ENCODE measurements around the gene ZC3H12D.

Gene ZC3H12D

GRCh38 chr6:149438855-149439254 is 46.0 kb downstream of the ZC3H12D start:
- TF ChIP-seq POLR2AphosphoS5 (IDR thresholded peaks at IDR 0.05; ENCODE audit: low read depth, low read length) (no peak), SIN3A (IDR thresholded peaks at IDR 0.05; ENCODE audit: borderline replicate concordance, insufficient read depth, low read length) (no peak), REST (IDR thresholded peaks at IDR 0.05; ENCODE audit: insufficient read depth in 1 of 2, low read depth in 2 of 2, low read length in 2 of 2) (no peak), TAF1 (IDR thresholded peaks at IDR 0.05; ENCODE audit: borderline replicate concordance, insufficient read depth, low read length) (no peak), FOXP2 (optimal IDR thresholded peaks at IDR 0.05; ENCODE audit: borderline replicate concordance, extremely low read depth, extremely low read length, insufficient read depth) (no peak)

GRCh38 chr6:149437212-149437611 is 47.6 kb downstream of the ZC3H12D start:
- TF ChIP-seq SIN3A (IDR thresholded peaks at IDR 0.05; ENCODE audit: borderline replicate concordance, insufficient read depth, low read length) (no peak), REST (IDR thresholded peaks at IDR 0.05; ENCODE audit: insufficient read depth in 1 of 2, low read depth in 2 of 2, low read length in 2 of 2) (no peak), POLR2AphosphoS5 (IDR thresholded peaks at IDR 0.05; ENCODE audit: low read depth, low read length) (no peak), TAF1 (IDR thresholded peaks at IDR 0.05; ENCODE audit: borderline replicate concordance, insufficient read depth, low read length) (no peak), FOXP2 (optimal IDR thresholded peaks at IDR 0.05; ENCODE audit: borderline replicate concordance, extremely low read depth, extremely low read length, insufficient read depth) (no peak)

GRCh38 chr6:149436647-149437046 is 48.2 kb downstream of the ZC3H12D start:
- TF ChIP-seq FOXP2 (optimal IDR thresholded peaks at IDR 0.05; ENCODE audit: borderline replicate concordance, extremely low read depth, extremely low read length, insufficient read depth) (no peak), TAF1 (IDR thresholded peaks at IDR 0.05; ENCODE audit: borderline replicate concordance, insufficient read depth, low read length) (no peak), POLR2AphosphoS5 (IDR thresholded peaks at IDR 0.05; ENCODE audit: low read depth, low read length) (no peak), REST (IDR thresholded peaks at IDR 0.05; ENCODE audit: insufficient read depth in 1 of 2, low read depth in 2 of 2, low read length in 2 of 2) (no peak), SIN3A (IDR thresholded peaks at IDR 0.05; ENCODE audit: borderline replicate concordance, insufficient read depth, low read length) (no peak)

- TF ChIP-seq TAF1 (IDR thresholded peaks at IDR 0.05; ENCODE audit: borderline replicate concordance, insufficient read depth, low read length) (no peak), FOXP2 (optimal IDR thresholded peaks at IDR 0.05; ENCODE audit: borderline replicate concordance, extremely low read depth, extremely low read length, insufficient read depth) (no peak), REST (IDR thresholded peaks at IDR 0.05; ENCODE audit: insufficient read depth in 1 of 2, low read depth in 2 of 2, low read length in 2 of 2) (no peak), POLR2AphosphoS5 (IDR thresholded peaks at IDR 0.05; ENCODE audit: low read depth, low read length) (no peak), SIN3A (IDR thresholded peaks at IDR 0.05; ENCODE audit: borderline replicate concordance, insufficient read depth, low read length) (no peak)
These were observed 48.8 kb downstream of the ZC3H12D start for GRCh38 chr6:149435919-149436586.

All from PFSK-1 (cell line).